T-helper 17 cell (primary cell): ENCODE data around the gene DPP6. TPM values are rescaled to one million over a fixed set of nuclear protein-coding genes. Genes with fewer than 3 reads are reported as not detected.

Experiments
- ATAC-seq: fragments of 150-1000 bp; cut with Tn5 transposase; 2 replicates; pipeline ENCODE4 v1.10.0; 2021; ENCODE audit warnings: mild to moderate bottlenecking, moderate library complexity
- DNase-seq, 3 donors: peaks; one replicate each; pipeline versions ENCODE4 v3.0.0 to v3.0.0-alpha.2; 2020 to 2021
- H3K9me3 ChIP-seq: one replicate; pipeline ENCODE4 v1.7.0; 2013; ENCODE audit warnings: low read length, mild to moderate bottlenecking; ENCODE audit not compliant: control insufficient read depth, poor library complexity, severe bottlenecking
- H3K27ac Mint-ChIP-seq: one replicate; pipeline ENCODE4 v1.8.0; 2022; ENCODE audit warnings: mild to moderate bottlenecking, moderate library complexity, mixed read lengths
- H3K27me3 Mint-ChIP-seq: one replicate; pipeline ENCODE4 v1.8.0; 2022; ENCODE audit warnings: mixed read lengths
- H3K36me3 Mint-ChIP-seq: one replicate; pipeline ENCODE4 v1.8.0; 2022; ENCODE audit warnings: low read depth, mixed read lengths
- H3K4me1 Mint-ChIP-seq: one replicate; pipeline ENCODE4 v1.8.0; 2022; ENCODE audit warnings: mild to moderate bottlenecking, mixed read lengths
- H3K4me3 Mint-ChIP-seq: one replicate; pipeline ENCODE4 v1.8.0; 2022; ENCODE audit warnings: mild to moderate bottlenecking, moderate library complexity, mixed read lengths
- total RNA-seq, 4 donors: library from RNA in 2 of 4; stranded (reverse) in 2 of 4; gene quantifications; one replicate each; pipeline ENCODE4 v1.2.3 and lab custom pipeline; 2022 to 2026

Gene DPP6
- total RNA-seq, 2 donors from 2014 or later, result not detected

GRCh38 chr7:154884348-154884920 lies 832.2 kb downstream of the DPP6 start:
- ATAC-seq, result no peak

GRCh38 chr7:154886591-154886990 lies 834.4 kb downstream of the DPP6 start:
- Mint-ChIP-seq H3K36me3 (no peaks in the 10 kb centered on the region), H3K4me3 (no peak overlapping the region), H3K4me1 (no peaks in the 10 kb centered on the region), H3K27me3 (peaks cover 16% of the 10 kb centered on the region), H3K27ac (no peak overlapping the region)
- ATAC-seq (no peak), DNase-seq (no peak)
- H3K9me3 ChIP-seq, result no peaks in the 10 kb centered on the region

More at GRCh38 chr7:154884348-154884920, 832.2 kb downstream of the DPP6 start:
- Mint-ChIP-seq H3K27me3 (peaks cover under 1% of the 10 kb centered on the region), H3K4me3 (no peak overlapping the region), H3K4me1 (no peaks in the 10 kb centered on the region), H3K36me3 (no peaks in the 10 kb centered on the region), H3K27ac (no peak overlapping the region)
- no peak for DNase-seq
- no peaks in the 10 kb centered on the region for H3K9me3 ChIP-seq

DNA sequence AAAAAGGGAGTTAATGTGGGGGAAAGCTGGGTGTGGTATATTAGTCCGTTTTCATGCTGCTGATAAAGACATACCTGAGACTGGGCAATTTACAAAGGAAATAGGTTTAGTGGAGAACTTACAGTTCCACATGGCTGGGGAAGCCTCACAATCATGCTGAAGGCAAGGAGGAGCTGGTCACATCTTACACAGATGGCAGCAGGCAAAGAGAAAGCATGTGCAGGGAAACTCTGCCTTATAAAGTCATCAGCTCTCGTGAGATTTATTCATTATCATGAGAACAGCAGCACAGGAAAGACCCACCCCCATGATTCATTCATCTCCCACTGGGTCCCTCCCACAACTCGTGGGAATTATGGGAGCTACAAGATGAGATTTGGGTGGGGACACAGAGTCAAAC lies 836.5 kb downstream of the DPP6 start:
- H3K27ac Mint-ChIP-seq, result no peak overlapping the region
- peaks cover 22% of the 10 kb centered on the region for H3K27me3 Mint-ChIP-seq
- no peak for DNase-seq
- ATAC-seq, result no peak
- no peaks in the 10 kb centered on the region for H3K9me3 ChIP-seq
- H3K4me3 Mint-ChIP-seq, result no peak overlapping the region
- no peaks in the 10 kb centered on the region for H3K36me3 Mint-ChIP-seq
- no peaks in the 10 kb centered on the region for H3K4me1 Mint-ChIP-seq

DNA sequence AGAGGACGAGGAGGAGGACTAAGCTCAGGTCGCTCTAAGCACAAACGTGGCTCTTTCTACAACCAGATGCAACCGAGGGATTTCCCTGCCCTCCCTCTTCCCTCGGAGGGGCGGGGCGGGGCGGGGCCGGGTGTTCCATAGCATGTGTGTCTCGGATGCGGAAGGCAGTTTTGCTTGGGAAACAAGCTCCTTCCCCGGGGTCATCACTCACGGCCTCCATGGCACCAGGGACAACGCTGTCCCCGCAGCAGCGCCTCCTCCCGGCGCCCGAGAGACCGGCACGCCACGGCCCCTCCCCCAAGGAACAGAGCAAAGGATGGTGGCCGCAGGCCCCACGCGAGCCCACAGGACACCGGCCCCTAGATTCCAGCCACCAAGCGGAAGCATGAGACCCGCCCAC lies 840.3 kb downstream of the DPP6 start:
- Mint-ChIP-seq H3K27me3 (peaks cover 35% of the 10 kb centered on the region), H3K4me1 (no peaks in the 10 kb centered on the region), H3K27ac (no peak overlapping the region), H3K36me3 (no peaks in the 10 kb centered on the region), H3K4me3 (no peak overlapping the region)
- DNase-seq (no peak), ATAC-seq (no peak)
- no peaks in the 10 kb centered on the region for H3K9me3 ChIP-seq

GRCh38 chr7:154896076-154896475 lies 843.9 kb downstream of the DPP6 start:
- Mint-ChIP-seq H3K4me3 (no peak overlapping the region), H3K4me1 (no peaks in the 10 kb centered on the region), H3K36me3 (no peaks in the 10 kb centered on the region), H3K27me3 (peaks cover 32% of the 10 kb centered on the region), H3K27ac (no peak overlapping the region)
- no peaks in the 10 kb centered on the region for H3K9me3 ChIP-seq
- ATAC-seq (no peak), DNase-seq (no peak)

DNA sequence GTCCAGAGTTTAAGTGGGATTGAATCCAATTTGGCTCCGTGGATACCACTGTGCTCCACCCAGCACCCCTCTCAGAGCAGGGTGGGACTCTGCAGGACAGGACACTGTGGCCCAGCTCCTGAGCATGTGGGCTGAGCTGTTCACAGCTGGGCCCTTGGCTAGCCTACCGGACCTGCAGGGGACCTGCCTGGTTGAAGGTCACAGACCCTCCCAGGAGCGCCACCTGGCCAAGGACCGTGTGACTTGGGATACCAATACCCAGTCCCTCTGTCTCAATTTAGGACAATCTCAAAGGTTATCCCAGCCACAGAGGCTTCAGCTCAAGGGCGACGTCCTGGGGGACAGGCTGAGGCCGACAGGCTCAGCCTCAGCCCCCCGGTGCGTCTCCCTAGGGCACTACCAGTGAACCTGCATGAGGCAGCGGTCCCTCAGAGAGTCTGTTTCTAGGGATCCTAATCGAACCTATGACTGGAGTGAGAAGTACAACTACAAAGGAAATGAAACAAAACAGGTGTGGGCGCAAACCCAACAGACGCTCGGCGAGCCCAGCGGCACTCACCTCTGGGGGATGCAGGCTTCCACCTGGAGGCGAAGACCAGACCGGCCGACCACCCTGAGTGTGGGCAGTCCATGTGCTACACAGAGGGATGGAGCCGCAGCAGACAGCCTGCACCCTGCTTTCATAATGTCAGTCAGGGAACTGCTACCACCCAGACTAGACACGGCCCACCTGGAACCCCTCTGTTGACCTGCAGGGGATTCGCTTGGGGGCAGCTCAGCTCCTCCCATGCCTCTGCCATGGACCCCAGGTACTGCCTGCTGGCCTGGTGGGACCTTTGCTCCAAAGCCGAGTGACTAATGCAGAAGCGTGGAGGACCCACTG lies 847.0 kb downstream of the DPP6 start:
- H3K27ac Mint-ChIP-seq, result no peak overlapping the region

GRCh38 chr7:154899862-154900261 lies 847.7 kb downstream of the DPP6 start:
- H3K27ac Mint-ChIP-seq, result no peak overlapping the region
- H3K4me3 Mint-ChIP-seq, result no peak overlapping the region

More for the DNA sequence above, 847.0 kb downstream of the DPP6 start:
- H3K36me3 Mint-ChIP-seq, result no peaks in the 10 kb centered on the region
- no peaks in the 10 kb centered on the region for H3K9me3 ChIP-seq
- no peak for DNase-seq
- peaks cover 21% of the 10 kb centered on the region for H3K27me3 Mint-ChIP-seq
- no peak for ATAC-seq
- H3K4me1 Mint-ChIP-seq, result no peaks in the 10 kb centered on the region
- H3K4me3 Mint-ChIP-seq, result no peak overlapping the region

GRCh38 chr7:154902600-154903082 lies 850.4 kb downstream of the DPP6 start:
- Mint-ChIP-seq H3K27ac (no peak overlapping the region), H3K4me1 (no peaks in the 10 kb centered on the region), H3K36me3 (no peaks in the 10 kb centered on the region), H3K27me3 (peaks cover 29% of the 10 kb centered on the region), H3K4me3 (no peak overlapping the region)
- no peak for ATAC-seq
- no peaks in the 10 kb centered on the region for H3K9me3 ChIP-seq
- no peak for DNase-seq

More at GRCh38 chr7:154899862-154900261, 847.7 kb downstream of the DPP6 start:
- ATAC-seq (no peak), DNase-seq (no peak)
- no peaks in the 10 kb centered on the region for H3K36me3 Mint-ChIP-seq
- peaks cover 23% of the 10 kb centered on the region for H3K27me3 Mint-ChIP-seq
- no peaks in the 10 kb centered on the region for H3K9me3 ChIP-seq
- no peaks in the 10 kb centered on the region for H3K4me1 Mint-ChIP-seq

DNA sequence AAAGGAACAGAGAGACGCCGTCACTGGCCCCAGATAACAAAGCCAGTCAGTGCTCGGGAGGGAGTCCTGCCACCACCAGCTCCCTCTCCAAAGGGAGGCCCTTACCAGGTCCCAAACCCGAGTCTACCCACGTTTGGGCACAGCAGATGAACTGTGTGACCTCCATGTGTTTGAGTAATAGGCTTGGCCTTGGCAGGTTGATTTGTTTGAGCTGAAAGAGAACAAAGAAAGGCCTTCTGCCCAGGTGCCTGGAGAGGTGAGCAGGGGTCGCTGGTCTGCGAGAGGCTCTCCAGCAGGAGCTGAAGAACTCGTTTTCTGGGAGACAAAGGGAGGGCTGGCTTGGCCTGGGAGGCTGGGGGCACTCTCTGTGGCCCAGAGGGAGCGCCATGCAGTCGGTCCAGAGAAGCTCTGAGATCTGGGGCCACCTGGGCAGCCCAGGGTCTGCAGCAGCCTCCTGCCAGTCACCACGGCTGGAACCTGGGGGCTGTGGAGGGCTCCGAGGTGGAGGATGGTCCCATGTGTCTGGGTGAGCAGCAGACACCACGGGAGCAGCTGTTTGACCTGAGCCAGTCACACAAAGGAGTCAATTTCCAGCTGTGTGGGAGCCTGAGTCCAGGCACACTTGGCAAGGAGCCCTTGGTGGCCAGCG lies 851.0 kb downstream of the DPP6 start:
- no peaks in the 10 kb centered on the region for H3K36me3 Mint-ChIP-seq
- ATAC-seq, result no peak
- peaks cover 3% of the 10 kb centered on the region for H3K4me1 Mint-ChIP-seq
- no peak for DNase-seq
- H3K9me3 ChIP-seq, result no peaks in the 10 kb centered on the region
- H3K27me3 Mint-ChIP-seq, result peaks cover 30% of the 10 kb centered on the region
- no peak overlapping the region for H3K4me3 Mint-ChIP-seq
- H3K27ac Mint-ChIP-seq, result no peak overlapping the region

- ATAC-seq, result no peak
- no peak for DNase-seq
- Mint-ChIP-seq H3K27me3 (peaks cover 34% of the 10 kb centered on the region), H3K4me1 (peaks cover 3% of the 10 kb centered on the region), H3K4me3 (no peak overlapping the region), H3K27ac (no peak overlapping the region), H3K36me3 (no peaks in the 10 kb centered on the region)
- H3K9me3 ChIP-seq, result no peaks in the 10 kb centered on the region
These were observed 852.9 kb downstream of the DPP6 start for GRCh38 chr7:154905146-154905545.

DNA sequence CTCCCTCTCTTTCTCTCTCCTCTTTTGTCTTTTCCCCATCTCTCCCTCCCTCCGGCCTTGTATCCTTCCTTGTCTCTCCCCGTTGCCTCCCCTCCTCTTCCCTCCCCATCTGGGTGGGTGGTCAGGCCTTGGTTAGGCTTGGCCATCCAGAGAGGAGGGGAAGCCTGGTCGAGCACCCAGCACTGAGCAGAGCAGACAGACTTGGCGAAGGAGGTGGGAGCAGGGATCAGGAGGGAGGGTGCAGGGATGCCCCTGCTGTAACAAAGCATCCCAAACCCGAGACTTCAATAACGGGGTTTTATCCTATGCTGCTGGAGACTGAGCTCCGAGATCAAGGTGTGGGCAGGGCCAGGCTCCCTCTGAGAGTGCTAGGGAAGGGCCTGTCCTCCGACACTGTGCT lies 853.4 kb downstream of the DPP6 start:
- H3K36me3 Mint-ChIP-seq, result no peaks in the 10 kb centered on the region
- no peak overlapping the region for H3K27ac Mint-ChIP-seq
- ATAC-seq (no peak), DNase-seq (no peak)
- H3K9me3 ChIP-seq, result no peaks in the 10 kb centered on the region
- H3K4me3 Mint-ChIP-seq, result no peak overlapping the region
- H3K4me1 Mint-ChIP-seq, result peaks cover 3% of the 10 kb centered on the region
- peaks cover 34% of the 10 kb centered on the region for H3K27me3 Mint-ChIP-seq

DNA sequence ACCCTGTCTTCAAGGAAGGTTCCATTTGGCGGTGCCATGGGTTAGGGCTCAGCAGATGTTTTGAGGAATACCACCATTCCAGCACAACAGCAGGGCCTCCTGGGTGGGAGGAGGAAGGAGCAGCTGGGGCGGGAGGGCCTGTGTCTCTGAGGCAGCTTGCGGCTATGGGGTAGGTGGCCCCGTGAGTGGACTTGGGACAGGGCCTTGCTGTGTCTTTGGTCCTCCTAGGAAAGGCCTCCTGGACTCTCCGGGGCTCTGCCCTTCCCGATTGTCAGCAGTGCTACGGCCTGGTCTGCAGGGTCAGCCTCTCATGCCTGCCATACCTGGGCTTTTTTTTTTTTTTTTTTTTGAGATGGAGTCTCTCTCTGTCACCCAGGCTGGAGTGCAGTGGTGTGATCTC lies 854.0 kb downstream of the DPP6 start:
- ATAC-seq, result no peak
- Mint-ChIP-seq H3K27me3 (peaks cover 34% of the 10 kb centered on the region), H3K27ac (no peak overlapping the region)

DNA sequence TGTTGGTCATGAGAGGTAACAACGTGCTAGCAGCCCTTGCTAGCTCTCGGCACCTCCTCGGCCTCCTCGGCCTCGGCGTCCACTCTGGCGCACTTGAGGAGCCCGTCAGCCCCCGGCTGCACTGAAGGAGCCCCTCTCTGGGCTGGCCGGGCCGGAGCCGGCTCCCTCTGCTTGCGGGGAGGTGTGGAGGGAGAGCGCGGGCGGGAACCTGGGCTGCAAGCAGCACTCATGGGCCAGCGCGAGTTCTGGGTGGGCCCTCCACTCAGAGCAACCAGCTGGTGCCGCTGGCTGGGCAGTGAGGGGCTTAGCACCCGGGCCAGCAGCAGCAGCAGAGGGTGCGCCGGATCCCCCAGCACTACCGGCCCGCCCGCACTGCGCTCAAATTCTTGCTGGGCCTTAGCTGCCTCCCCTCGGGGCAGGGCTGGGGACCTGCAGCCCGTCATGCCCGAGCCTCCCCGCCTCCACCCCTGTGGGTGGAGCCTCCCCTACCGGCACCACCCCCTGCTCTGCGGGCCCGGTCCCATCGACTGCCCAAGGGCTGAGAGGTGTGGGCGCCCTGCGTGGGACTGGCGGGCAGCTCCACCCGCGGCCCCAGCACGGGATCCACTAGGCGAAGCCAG lies 854.6 kb downstream of the DPP6 start:
- Mint-ChIP-seq H3K4me1 (peaks cover 3% of the 10 kb centered on the region), H3K36me3 (no peaks in the 10 kb centered on the region), H3K27me3 (peaks cover 34% of the 10 kb centered on the region), H3K4me3 (no peak overlapping the region), H3K27ac (no peak overlapping the region)
- no peak for ATAC-seq
- DNase-seq, result no peak
- no peaks in the 10 kb centered on the region for H3K9me3 ChIP-seq

More for the DNA sequence above, 854.0 kb downstream of the DPP6 start:
- no peak for DNase-seq
- Mint-ChIP-seq H3K4me1 (peaks cover 3% of the 10 kb centered on the region), H3K36me3 (no peaks in the 10 kb centered on the region), H3K4me3 (no peak overlapping the region)
- H3K9me3 ChIP-seq, result no peaks in the 10 kb centered on the region
